Measurements from ENCODE around the gene STYXL1. TPM values are rescaled to one million over a fixed set of nuclear protein-coding genes. Genes with fewer than 3 reads are reported as not detected.

STYXL1 gene
- total RNA-seq, 1 experiment from 2014 or later = 60.9 TPM

- peaks cover 6% of the 10 kb centered on the region; the same call in 1 of the 2 replicates for H3K36me3 ChIP-seq
- no peaks in the 10 kb centered on the region for H3K9me3 ChIP-seq (replicated peaks)
- no peak overlapping the region for H3K4me3 ChIP-seq
- no peak for DNase-seq
- H3K27me3 ChIP-seq = no peaks in the 10 kb centered on the region
- H3K4me1 ChIP-seq = peaks cover 10% of the 10 kb centered on the region
- no peak overlapping the region for H3K27ac ChIP-seq
Observed at GRCh38 chr7:75996476-75996875, 51.3 kb downstream of the STYXL1 start.

- H3K9me3 ChIP-seq (replicated peaks) = no peaks in the 10 kb centered on the region
- no peak overlapping the region for H3K27ac ChIP-seq
- peaks cover 6% of the 10 kb centered on the region; the same call in 1 of the 2 replicates for H3K36me3 ChIP-seq
- DNase-seq = no peak
- H3K27me3 ChIP-seq = no peaks in the 10 kb centered on the region
- peaks cover 15% of the 10 kb centered on the region for H3K4me1 ChIP-seq
- no peak overlapping the region for H3K4me3 ChIP-seq
Observed at GRCh38 chr7:75995996-75996395, 51.8 kb downstream of the STYXL1 start.

GRCh38 chr7:75995052-75995471 is 52.7 kb downstream of the STYXL1 start:
- H3K27me3 ChIP-seq = no peaks in the 10 kb centered on the region
- peak overlapping the region; percentile 77 for H3K4me3 ChIP-seq
- peaks cover 20% of the 10 kb centered on the region for H3K4me1 ChIP-seq
- H3K9me3 ChIP-seq (replicated peaks) = no peaks in the 10 kb centered on the region
- no peak for DNase-seq
- peaks cover 6% of the 10 kb centered on the region; the same call in 1 of the 2 replicates for H3K36me3 ChIP-seq
- no peak overlapping the region for H3K27ac ChIP-seq

GRCh38 chr7:75994388-75995051 is 53.3 kb downstream of the STYXL1 start, which contains the start of gene TMEM120A:
Gene TMEM120A, minus strand, starts transcription at chr7:75994595. Its CDS starts 25 bp downstream, at chr7:75994570.
- Histone ChIP-seq H3K9me3 (replicated peaks) (no peaks in the 10 kb centered on the region), H3K4me1 (peaks cover 24% of the 10 kb centered on the region), H3K27me3 (no peaks in the 10 kb centered on the region), H3K36me3 (0 out of 2 replicates have a peak, but pooled peaks cover 3% of the 10 kb centered on the region), H3K4me3 (peak within 1 kb of the TSS; percentile 77), H3K27ac (peak within 1 kb of the TSS; percentile 43)
- peak; percentile 96 to 97 for DNase-seq

- peak; percentile 81 to 83 for DNase-seq
- 0 out of 2 replicates have a peak, but pooled peaks cover 3% of the 10 kb centered on the region for H3K36me3 ChIP-seq
- peak overlapping the region; percentile 77 for H3K4me3 ChIP-seq
- peak overlapping the region; percentile 43 for H3K27ac ChIP-seq
- no peaks in the 10 kb centered on the region for H3K27me3 ChIP-seq
- H3K4me1 ChIP-seq = peaks cover 28% of the 10 kb centered on the region
- no peaks in the 10 kb centered on the region for H3K9me3 ChIP-seq (replicated peaks)
Observed at GRCh38 chr7:75993689-75994387, 54.0 kb downstream of the STYXL1 start.

GRCh38 chr7:75992083-75992755 is 55.6 kb downstream of the STYXL1 start:
- no peak overlapping the region for H3K4me3 ChIP-seq
- H3K36me3 ChIP-seq = peaks cover 9% of the 10 kb centered on the region; the same call in 1 of the 2 replicates
- H3K4me1 ChIP-seq = peaks cover 28% of the 10 kb centered on the region
- H3K27ac ChIP-seq = no peak overlapping the region
- DNase-seq = peak in 1 of 2 experiments; percentile 6
- H3K9me3 ChIP-seq (replicated peaks) = no peaks in the 10 kb centered on the region
- H3K27me3 ChIP-seq = no peaks in the 10 kb centered on the region

GRCh38 chr7:75991531-75992082 is 56.2 kb downstream of the STYXL1 start:
- no peaks in the 10 kb centered on the region for H3K27me3 ChIP-seq
- peak in 1 of 2 experiments; percentile 1 for DNase-seq
- no peak overlapping the region for H3K4me3 ChIP-seq
- H3K4me1 ChIP-seq = peaks cover 28% of the 10 kb centered on the region
- H3K9me3 ChIP-seq (replicated peaks) = no peaks in the 10 kb centered on the region
- H3K27ac ChIP-seq = no peak overlapping the region
- H3K36me3 ChIP-seq = peaks cover 14% of the 10 kb centered on the region; the same call in 1 of the 2 replicates

- Histone ChIP-seq H3K36me3 (peaks cover 33% of the 10 kb centered on the region), H3K27ac (no peak overlapping the region)
- DNase-seq = peak in 1 of 2 experiments; percentile 48
Observed at GRCh38 chr7:75989500-75990388, 58.1 kb downstream of the STYXL1 start.

GRCh38 chr7:75988568-75989499 is 59.0 kb downstream of the STYXL1 start:
- H3K9me3 ChIP-seq (replicated peaks) = no peaks in the 10 kb centered on the region
- DNase-seq = no peak
- H3K27ac ChIP-seq = no peak overlapping the region
- H3K4me1 ChIP-seq = peaks cover 28% of the 10 kb centered on the region
- peaks cover 42% of the 10 kb centered on the region for H3K36me3 ChIP-seq
- no peak overlapping the region for H3K4me3 ChIP-seq
- H3K27me3 ChIP-seq = no peaks in the 10 kb centered on the region

More at GRCh38 chr7:75989500-75990388, 58.1 kb downstream of the STYXL1 start:
- Histone ChIP-seq H3K4me3 (no peak overlapping the region), H3K27me3 (no peaks in the 10 kb centered on the region), H3K9me3 (replicated peaks) (no peaks in the 10 kb centered on the region), H3K4me1 (peaks cover 28% of the 10 kb centered on the region)

- H3K27ac ChIP-seq = no peak overlapping the region
- H3K27me3 ChIP-seq = no peaks in the 10 kb centered on the region
- H3K9me3 ChIP-seq (replicated peaks) = no peaks in the 10 kb centered on the region
- peaks cover 48% of the 10 kb centered on the region for H3K36me3 ChIP-seq
- DNase-seq = no peak
- H3K4me1 ChIP-seq = peaks cover 22% of the 10 kb centered on the region
- no peak overlapping the region for H3K4me3 ChIP-seq
Observed at GRCh38 chr7:75987805-75988567, 59.8 kb downstream of the STYXL1 start.

GRCh38 chr7:75987026-75987804 is 60.6 kb downstream of the STYXL1 start:
- Histone ChIP-seq H3K27me3 (no peaks in the 10 kb centered on the region), H3K36me3 (peaks cover 53% of the 10 kb centered on the region), H3K9me3 (replicated peaks) (no peaks in the 10 kb centered on the region), H3K4me3 (no peak overlapping the region), H3K27ac (no peak overlapping the region), H3K4me1 (peaks cover 18% of the 10 kb centered on the region)
- DNase-seq = no peak

Measured in SJCRH30 (cell line).